GM13976 (cell line): Measurements from ENCODE around the gene EXOC4.

ENCODE experiments used
- DNase-seq: peaks from one replicate; pipeline ENCODE4 v3.0.0; 2012; ENCODE audit warnings: low spot score
- CTCF ChIP-seq: IDR thresholded peaks from 2 replicates; pipeline ENCODE4 v1.5.1; 2012; ENCODE audit warnings: borderline replicate concordance, mild to moderate bottlenecking; ENCODE audit not compliant: insufficient read depth; ENCODE audit errors: extremely low read depth, missing control alignments, control extremely low read depth
- in situ Hi-C: fragments of 300-500 bp; cut with MboI; formaldehyde crosslinking; loops from one replicate; pipeline ENCODE4 v1.12.0; 2022; ENCODE audit warnings: low sequenced_read_pairs, mixed read lengths, inconsistent platforms; ENCODE audit not compliant: unreplicated experiment

EXOC4 gene

GRCh38 chr7:133395551-133395950, 142.7 kb downstream of the EXOC4 start:
- no peak for TF ChIP-seq CTCF
- no peak for DNase-seq
- in situ Hi-C loops: no loop called here

- no peak for TF ChIP-seq CTCF
- in situ Hi-C loops: no loop called here
- no peak for DNase-seq
These were observed 145.6 kb downstream of the EXOC4 start for GRCh38 chr7:133398506-133398905.

- in situ Hi-C loops: no loop called here
- DNase-seq: no peak
- no peak for TF ChIP-seq CTCF
These were observed 148.3 kb downstream of the EXOC4 start for GRCh38 chr7:133401225-133401624.

- in situ Hi-C loops: no loop called here
- no peak for TF ChIP-seq CTCF
These were observed 155.3 kb downstream of the EXOC4 start for GRCh38 chr7:133408212-133408611.

GRCh38 chr7:133409421-133409820, 156.5 kb downstream of the EXOC4 start:
- TF ChIP-seq CTCF: no peak
- no peak for DNase-seq
- in situ Hi-C loops: no loop called here

More at GRCh38 chr7:133408212-133408611, 155.3 kb downstream of the EXOC4 start:
- DNase-seq: no peak

- no peak for TF ChIP-seq CTCF
- in situ Hi-C loops: no loop called here
- no peak for DNase-seq
These were observed 157.1 kb downstream of the EXOC4 start for GRCh38 chr7:133409966-133410365.

GRCh38 chr7:133411395-133411794, 158.5 kb downstream of the EXOC4 start:
- in situ Hi-C loops: no loop called here
- no peak for TF ChIP-seq CTCF
- no peak for DNase-seq
